ENCODE results near the gene DNASE1L3. TPM values are rescaled to one million over a fixed set of nuclear protein-coding genes. Genes with fewer than 3 reads are reported as not detected.
"Not testable (repeated sequence)": the region's sequence is repeated elsewhere in the genome, so short reads cannot be mapped to it uniquely, and the experiment has no call there.

Gene DNASE1L3
- total RNA-seq, 1 experiment from 2014 or later: not detected

DNA sequence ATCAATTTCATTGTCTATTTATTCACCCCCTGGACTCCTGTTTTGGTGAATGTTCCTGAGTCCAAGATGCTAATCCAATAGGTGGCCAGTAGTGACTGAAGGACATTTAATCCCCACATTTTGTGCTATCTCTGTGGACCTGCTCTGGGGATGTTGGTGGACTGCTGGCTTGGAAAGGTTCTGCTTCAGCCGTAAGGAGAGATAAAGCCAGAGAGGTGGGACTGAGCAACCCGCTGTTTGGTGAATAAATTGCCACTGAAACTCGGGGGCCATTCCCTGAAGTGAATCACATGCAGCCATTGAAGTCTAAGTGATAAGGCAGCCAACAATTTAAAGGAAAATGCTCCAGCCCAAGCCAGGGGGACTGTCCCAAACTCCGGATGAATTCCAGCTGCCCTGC, 25.2 kb upstream of the DNASE1L3 start:
- no peak for DNase-seq (ENCODE audit: low read depth)

DNA sequence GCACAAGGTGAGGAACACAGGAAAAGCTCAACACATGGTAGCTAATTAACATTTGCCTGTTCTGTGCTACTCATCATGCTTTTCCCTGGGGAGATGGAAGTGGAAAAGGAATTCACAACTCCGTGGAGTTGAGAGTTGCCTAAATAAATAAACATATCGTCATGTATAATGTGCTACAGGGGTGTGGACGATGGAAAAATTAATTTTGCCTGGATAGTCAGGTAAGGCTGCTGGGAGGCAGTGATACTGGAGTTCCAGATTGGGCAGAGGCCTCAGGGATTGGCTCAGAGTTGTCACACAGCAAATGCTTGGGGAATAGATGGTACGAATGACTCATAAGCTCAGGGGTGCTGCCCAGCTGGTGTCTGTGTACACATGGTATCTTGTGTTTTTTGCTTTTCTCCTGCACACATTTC, 23.8 kb upstream of the DNASE1L3 start:
- peak; percentile 56 for DNase-seq (ENCODE audit: low read depth)

DNA sequence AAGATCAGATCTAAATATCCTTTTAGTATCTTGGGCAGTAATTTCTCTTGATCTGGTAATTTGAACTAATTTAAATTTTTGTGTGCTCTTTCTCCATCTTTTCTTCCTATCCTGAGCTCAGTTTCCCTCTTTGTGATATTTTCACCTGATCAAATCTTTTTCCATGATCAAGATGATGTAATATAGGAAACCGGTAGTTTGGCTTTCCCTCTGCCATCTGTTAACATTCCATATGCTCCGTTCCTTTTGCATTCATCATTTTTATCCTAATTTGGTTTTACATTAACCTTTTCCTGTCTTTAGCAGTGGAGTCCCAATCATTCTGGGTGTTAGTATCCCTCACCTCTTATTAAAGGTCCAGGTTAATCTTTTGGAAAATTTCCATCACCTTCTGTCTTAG, 20.9 kb upstream of the DNASE1L3 start:
- no peak for DNase-seq (ENCODE audit: low read depth)

DNA sequence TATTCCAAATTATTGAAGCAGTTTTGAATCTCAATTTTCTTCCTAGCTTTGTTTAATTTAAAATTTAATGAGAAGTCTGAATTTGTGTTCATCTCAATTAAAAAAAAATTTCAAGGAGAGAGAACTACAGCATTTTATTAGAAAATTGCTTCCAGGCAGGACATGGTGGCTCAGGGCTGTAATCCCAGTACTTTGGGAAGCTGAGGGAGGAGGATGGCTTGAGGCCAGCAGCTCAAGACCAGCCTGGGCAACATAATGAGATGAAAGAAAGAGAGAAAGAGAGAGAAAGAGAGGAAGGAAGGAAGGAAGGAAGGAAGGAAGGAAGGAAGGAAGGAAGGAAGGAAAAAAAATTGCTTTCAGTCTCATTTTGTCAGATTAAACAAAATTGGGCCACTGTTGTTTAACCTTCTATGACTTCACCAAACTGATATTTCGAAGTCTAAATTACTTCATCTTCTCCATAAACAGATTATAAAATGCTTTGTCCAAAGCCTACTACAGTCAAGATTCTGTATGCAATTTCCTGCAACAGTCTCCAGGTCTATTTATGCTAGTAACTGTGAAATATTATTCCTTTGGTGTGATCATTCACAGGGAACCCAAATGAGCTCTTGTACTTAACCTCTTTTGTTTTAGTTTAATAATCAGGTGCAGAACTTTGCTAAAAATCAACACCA, 20.2 kb upstream of the DNASE1L3 start:
- DNase-seq (ENCODE audit: low read depth): no peak

DNA sequence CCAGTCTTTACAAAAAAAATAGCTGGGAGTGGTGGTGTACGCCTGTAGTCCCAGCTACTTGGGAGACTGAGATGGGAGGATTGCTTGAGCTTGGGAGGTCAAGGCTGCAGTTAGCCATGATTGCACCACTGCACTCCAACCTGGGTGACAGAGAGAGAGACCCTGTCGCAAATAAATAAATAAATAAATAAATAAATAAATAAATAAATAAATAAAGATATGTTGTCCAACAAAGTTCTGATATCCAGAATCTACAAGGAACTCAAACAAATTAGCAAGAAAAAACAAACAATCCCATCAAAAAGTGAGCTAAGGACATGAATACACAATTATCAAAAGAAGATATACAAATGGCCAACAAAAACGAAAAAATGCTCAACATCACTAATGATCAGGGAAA, 17.2 kb upstream of the DNASE1L3 start:
- DNase-seq (ENCODE audit: low read depth): not testable (repeated sequence)

DNA sequence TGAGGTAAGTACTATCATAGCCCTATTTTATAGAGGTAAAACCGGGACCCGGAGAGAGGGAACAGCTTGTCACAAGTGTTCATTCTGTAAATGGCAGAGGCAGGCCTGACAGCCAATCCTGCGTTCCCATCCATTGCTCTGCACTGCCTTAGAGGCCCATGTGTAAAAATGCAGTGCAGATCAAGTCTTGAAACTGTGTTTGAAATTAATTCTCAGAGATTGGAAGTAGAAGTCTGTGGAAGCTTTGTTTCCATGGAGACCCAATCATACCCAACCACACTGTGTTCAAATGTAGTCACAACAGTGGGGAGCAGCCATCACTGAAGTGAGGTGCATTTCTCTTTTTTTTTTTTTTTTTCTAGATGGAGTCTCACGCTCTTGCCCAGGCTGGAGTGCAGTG, 13.1 kb upstream of the DNASE1L3 start:
- no peak for DNase-seq (ENCODE audit: low read depth)

DNA sequence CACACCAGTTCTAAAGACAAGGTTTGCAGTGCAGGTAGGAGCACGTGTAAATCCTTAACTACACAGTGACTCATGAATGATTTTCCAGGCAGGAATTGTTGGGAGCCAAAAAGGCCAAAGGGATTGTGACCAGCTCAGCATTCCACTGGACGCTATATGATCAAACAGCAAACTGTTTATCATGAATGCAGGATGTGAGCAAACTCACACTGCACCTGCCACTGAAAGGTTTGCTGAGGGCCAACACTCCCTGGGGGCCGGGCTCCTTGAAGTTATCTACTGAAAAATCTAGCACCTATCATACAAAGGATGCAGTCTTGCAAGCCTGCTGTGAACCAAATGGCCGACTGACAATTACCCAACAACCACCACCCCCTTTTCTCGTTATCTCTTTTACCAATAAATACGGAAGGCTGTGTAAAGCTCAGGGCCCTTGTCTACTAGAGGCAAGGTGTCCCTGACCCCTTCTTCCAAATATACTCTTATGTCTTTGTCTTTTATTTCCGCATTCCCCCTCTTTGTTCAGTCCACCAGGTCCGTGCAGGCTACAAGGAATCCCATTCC, 11.5 kb upstream of the DNASE1L3 start:
- DNase-seq (ENCODE audit: low read depth): no peak

DNA sequence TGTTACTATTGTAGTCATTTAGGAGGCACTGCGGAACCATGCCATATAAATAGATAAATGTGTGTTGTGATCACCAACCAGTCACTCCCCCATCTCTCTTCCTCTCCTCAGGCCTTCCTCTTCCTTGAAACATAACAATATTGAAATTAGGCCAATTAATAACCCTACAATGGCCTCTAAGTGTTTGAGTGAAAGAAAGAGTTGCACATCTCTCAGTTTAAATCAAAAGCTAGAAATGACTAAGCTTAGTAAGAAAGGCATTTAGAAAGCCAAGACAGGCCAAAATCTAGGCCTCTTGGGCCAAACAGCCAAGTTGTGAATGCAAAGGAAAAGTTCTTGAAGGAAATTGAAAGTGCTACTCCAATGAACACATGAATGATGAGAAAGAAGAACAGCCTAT, 8.1 kb upstream of the DNASE1L3 start:
- DNase-seq (ENCODE audit: low read depth): no peak

DNA sequence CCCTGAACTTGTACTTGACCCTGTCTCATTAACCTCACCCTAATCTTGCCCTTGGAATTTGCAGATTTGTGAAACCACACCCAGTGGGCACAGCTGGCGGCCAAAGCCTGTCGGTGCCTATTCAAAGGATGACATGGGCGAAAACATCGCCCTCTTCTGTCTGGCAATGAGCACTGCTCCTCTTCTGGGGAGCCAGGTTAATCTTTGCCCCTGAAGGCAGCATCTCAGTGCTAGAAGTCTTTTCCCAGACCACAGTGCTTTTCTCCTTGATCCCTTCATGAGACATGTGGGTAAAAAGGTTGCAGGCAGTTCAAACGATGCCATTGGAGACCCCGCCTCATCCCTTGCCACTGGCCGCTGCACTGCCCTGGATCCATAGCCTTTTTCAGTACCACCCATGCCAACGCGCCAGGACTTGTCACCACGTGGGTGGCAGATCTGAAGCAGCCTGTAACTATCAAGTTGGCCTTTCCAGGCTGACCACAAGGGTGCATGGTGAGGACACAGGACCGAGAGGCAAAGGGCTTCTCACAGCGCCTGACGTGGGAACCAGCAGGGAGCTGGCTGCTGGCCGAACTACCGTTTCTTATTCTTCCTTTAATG, 6.5 kb upstream of the DNASE1L3 start:
- DNase-seq (ENCODE audit: low read depth): peak; percentile 68

DNA sequence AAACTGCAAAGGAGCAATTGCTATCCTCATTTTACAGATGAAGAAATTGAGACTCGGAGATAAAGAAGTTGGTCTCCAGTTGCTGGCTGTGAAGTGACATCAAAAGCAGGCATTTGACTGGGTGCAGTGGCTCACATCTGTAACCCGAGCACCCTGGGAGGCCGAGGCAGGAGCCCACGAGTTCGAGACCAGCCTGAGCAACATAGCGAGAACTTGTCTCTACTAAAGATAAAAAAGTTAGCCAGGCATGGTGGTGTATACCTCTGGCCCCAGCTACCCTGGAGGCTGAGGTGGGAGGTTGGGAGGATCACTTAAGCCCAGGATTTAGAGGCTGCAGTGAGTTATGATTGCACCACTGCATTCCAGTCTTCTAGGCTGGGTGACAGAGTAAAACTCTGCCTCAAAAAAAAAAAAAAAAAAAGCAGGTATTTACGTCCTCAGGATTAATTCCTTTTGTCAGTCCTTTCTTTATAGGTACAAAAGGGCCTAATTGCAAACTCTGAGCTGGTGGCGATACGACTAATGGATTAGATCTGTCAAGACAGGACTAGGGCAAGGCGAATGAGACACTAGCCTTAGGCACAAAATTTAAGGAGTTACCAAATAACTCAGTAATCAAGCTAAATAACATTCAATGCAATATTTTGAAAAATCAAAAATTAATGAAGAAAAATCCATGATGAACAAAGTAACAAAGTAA, 5.9 kb upstream of the DNASE1L3 start:
- DNase-seq (ENCODE audit: low read depth): no peak

DNA sequence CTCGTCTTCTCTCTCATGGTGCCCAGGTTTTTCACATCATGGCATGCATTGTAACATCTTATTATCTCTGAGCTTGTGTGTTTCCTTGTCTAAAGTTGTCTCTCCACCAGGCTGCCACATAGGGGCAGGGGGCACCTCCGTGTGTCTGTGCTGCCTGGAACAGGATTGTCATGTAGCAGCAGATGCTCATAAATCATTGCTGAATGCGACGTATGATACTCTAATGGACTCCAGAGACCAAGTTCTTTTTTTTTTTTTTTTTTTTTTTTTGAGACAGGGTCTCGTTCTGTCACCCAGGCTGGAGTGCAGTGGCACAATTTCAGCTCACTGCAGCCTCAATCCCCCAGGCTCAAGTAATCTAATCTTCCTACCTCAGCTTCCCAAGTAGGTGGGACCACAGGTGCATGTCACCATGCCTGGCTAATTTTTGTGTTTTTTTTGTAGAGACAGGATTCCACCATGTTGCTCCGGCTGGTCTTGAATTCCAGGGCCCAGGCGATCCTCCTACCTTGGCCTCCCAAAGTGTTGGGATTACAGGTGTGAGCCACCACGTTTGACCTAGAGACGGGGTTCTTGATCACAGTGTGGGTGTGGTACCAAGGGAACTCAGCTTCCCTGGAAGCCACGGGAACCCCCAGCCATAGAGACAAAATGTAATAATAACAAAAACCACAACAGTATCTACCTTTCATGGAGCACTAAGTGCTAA, 4.7 kb upstream of the DNASE1L3 start:
- no peak for DNase-seq (ENCODE audit: low read depth)

DNA sequence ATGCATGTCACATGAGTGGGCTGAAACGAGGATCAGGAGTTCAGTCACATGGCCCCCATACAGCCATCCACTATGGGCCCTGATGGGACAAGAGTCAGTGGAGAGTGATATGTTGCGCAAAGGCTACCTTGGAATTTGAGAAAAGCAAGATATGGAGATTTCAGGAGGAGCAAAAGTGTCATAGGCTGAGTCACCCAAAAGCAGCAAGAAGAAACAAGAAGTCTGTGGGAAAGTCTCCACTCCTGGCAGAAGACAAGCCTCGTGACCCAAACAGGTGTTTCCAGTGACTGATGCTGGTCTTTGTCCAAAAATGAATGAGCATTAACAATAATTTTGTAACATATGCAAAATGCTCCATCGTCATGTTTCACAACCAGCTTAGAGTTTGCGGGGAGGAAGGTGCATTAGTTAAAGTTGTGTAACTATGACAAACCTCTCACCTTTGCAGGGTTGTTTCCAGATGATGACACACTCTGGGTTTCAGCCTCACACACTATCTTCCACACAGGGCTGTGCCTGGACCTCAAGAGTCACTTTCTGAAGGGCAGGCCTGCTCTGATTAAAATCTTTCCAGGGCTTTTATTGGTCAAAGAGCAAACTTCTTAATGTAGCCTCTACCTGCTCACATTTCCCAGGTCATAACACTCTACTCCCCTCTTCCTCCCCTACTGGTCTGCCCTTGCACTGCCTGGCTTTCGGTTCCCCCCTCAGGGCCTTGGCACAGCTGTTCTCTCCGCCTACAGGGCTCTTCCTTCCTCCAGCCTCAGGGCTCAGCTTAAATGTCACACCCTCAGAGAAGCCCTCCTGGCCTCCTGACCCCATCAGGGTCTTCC, 3.9 kb upstream of the DNASE1L3 start:
- no peak for DNase-seq (ENCODE audit: low read depth)

DNA sequence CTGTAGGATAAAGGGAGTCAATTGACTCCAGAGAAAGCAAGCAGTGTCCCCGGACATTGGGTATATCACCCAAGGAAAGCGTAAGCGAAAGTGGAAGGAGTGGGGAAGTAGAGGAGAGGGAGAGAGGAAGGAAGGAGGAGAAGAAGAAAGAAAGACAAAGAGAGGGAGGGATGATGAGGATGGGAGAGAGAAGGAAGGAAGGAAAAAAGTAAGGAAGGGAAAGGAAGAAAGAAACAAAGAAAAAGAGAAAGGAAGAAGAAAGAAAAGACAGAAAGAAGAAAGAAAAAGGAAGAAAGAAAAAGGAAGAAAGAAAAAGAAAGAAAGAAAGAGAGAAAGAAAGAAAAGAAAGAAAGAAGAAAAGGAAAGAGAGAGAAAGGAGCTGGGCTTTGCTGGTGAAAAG, 839 bp downstream of the DNASE1L3 start:
- no peak for DNase-seq (ENCODE audit: low read depth)

DNA sequence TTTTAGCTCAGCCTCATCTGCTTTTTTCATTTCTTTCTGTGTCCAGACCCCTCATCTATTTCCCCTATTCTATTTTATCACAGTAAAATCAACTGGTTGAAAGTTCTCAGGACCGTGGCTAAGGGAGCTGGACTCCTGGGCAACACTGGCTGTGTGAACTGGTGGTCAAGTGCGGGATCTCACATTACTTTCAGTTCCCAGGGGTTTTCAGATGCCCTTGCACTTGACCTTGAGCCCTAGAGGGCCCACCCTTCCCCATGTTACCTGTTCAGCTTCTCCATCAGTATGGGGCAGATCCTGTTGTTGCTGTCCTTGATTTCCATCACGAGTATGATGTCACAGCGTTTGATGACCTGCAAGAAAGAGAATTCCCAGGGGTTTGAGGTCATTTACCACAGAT, 2.8 kb downstream of the DNASE1L3 start:
- DNase-seq (ENCODE audit: low read depth): no peak

DNA sequence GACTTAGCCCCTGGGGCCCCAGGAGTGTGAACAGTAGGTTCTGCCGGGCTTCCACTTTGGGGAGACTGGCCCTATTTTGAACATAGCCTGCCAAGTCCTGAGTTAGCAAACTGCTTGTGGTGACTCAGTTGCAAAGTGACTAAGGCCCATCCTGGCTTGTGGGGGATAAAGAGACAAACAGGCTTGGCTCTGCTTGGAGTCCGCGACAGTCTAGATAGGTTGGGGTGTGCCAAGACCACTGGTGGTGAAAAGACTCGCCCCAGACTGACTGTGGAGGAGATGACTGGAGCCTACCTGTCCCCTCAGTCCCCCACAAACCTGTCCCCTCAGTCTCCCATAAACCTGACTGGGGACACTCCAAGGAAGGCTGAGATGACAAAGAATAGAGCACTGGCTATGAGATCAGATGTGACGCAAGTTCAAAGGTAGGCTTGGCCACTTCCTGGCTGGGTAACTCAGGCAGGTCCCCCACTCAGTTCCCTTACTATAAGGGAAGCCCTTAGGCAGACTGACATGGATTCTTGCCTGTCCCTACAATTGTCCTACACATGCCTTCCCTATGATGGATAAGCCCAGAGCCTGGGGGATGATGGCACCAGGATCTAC, 4.3 kb downstream of the DNASE1L3 start:
- peak; percentile 63 for DNase-seq (ENCODE audit: low read depth)

DNA sequence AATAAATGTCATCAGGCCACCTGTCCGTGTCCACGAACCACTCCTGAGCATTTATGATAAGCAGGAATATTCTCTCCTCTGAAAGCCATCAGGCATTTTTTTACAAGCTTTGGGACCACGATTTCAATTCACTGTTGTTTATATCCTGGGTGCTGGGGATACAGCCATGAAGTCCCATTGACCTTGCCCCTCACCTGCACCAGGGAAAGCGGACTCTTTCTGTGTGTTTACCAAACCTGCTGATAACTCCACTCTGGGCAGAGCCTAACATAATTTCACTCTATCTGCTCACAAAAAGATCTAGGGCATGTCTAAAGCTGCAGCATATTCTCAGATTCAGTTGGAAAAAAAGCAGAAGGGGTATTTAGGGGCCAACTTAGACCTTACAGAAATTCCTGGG, 4.8 kb downstream of the DNASE1L3 start:
- no peak for DNase-seq (ENCODE audit: low read depth)

DNA sequence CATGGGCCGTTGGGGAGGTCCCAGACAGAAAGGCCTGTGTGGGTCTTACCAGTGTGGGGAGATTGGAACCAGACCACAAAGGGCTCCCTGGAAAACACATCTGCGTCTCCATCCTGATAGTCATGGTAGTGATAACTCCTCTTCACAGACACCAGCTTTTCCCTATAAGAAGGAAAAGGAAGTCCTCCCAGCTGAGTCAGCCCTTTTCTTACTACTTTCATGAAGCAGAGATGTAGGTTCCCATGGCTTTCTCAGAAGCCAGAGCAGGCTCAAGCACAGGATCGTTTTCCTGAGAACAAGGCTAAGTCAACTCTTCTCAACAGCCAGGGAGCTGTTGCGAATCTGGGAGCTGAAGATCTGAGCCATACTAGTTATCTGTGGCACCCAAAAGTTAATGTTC, 6.1 kb downstream of the DNASE1L3 start:
- DNase-seq (ENCODE audit: low read depth): no peak

DNA sequence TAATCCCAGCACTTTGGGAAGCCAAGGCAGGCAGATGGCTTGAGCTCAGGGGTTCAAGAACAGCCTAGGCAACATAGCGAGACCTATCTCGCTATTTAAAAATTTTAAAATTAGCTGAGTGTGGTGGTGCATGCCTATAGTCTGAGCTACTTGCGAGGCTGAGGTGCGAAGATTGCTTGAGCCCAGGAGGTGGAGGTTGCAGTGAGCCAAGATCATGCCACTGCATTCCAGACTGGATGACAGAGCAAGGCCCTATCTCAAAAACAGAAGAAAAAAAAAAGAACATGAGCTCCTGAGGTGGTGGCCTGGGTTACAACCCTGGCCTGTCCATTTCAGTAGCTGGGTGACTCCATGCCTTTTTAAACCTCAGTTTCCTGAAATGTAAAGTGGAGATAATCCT, 7.2 kb downstream of the DNASE1L3 start:
- DNase-seq (ENCODE audit: low read depth): no peak

DNA sequence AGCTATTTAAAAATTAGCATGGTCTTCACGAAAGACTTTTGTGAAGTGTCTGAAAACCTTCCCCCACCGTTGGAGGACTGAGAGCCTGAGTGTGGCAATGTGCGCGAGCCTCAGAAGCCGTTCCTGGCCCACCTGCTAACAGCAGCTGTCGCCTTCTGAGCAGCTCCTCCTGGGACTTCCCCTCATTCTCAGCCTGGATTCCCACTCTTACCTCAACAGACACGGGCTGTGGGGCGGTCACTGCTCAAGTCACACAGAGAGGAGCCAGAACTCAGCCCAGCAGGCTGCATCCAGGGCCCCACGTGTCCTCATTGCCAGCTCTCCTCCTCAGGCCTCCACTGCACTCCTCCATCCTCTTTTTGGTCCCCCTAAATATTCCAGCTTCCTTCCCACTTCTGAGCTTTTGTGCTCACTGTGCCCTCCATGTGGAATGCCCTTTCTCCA, 7.8 kb downstream of the DNASE1L3 start:
- no peak for DNase-seq (ENCODE audit: low read depth)

DNA sequence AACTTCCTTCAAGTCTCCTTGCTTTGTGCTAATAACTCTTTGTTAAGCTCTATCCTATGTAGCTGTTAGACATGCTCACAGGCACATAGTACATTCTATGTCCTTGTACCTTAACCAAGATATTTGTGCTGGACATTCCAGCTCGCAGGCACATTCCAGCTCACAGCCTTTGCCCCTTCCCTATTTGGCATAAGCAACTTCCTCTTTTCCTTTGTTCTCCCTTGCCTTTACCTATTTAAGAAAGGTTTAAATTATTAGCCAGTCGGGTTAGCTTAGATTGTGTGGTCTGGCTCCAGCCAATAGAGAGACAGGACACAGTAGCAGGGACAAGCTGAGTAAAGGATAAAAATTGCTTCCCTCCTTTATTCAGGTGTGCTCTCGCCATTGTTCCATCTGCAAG, 9.3 kb downstream of the DNASE1L3 start:
- DNase-seq (ENCODE audit: low read depth): not testable (repeated sequence)

DNA sequence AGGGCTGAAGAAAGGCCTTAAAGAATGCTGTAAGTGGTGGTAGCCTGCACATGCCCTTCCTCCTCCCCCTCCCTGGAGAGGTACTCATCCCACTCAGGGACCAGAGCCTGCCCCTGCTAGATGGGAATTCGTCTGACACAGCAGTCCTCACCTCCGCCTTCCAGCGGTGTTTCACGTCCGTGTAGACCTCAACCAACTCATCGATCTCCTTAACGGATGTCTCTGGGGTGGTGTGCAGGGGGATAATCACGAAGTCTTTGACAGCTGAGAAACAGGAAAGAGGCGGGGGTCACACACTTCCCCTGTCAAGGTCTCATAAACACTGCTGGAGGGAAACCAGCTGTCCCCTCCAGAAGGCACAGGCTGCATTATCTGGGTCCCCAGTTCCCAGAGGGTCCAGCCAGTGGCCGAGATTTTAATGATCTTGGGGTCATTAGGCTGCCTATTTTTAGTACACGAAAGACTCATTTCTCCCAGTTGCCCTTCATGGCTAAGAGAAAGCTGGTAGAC, 9.9 kb downstream of the DNASE1L3 start:
- DNase-seq (ENCODE audit: low read depth): no peak
